GM21528 (cell line): Measurements from ENCODE around the gene FAM216B.
"Not testable (repeated sequence)": the region's sequence is repeated elsewhere in the genome, so short reads cannot be mapped to it uniquely, and the experiment has no call there.

Experiments used
- ATAC-seq: cut with Tn5 transposase; IDR thresholded peaks from one replicate; pipeline ENCODE4 v1.9.1; 2021; ENCODE audit warnings: mild to moderate bottlenecking, moderate library complexity; ENCODE audit not compliant: unreplicated experiment, low FRiP score

Gene FAM216B

DNA sequence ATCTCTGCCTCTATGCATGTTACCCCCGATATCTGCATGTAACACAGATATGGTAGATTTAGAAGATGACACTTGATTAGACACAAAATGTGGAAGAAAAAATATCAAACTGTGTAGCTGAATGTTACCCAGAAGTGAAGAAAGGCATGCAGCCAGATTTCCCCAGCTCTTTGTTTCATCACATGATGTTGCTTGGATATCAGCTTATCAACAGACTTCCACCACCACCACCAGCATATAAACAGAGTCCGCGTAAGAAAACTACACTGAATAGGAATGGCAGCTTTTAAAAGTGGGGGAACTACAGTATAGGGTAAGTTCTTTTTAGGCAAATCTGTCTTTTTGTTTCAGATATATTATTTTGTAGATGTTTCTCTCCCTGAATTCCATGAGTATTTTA lies at the start of gene FAM216B:
Gene FAM216B (plus strand): TSS at position 233 of the 400 bp plus-strand sequence. CDS start 2,484 bp downstream, outside the sequence.
- ATAC-seq: no peak

DNA sequence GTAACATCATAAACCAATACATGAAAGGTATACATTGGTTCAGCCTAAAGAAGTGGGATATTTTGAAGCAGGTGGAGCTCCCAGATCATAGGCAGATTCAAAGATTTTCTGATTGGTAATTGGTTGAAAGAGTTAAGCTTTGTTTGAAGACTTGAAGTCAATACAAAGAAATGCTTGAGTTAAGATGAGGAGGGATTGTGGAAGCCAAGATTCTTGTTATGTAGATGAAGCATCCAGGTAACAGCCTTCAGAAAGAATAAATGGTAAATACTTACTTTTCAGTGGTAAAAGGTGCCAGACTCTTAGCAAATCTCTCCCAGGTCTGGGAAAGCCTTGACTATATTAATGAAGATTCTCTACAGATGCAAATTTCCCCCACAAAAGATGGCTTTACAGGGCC lies 49.3 kb upstream of the FAM216B start:
- no peak for ATAC-seq

DNA sequence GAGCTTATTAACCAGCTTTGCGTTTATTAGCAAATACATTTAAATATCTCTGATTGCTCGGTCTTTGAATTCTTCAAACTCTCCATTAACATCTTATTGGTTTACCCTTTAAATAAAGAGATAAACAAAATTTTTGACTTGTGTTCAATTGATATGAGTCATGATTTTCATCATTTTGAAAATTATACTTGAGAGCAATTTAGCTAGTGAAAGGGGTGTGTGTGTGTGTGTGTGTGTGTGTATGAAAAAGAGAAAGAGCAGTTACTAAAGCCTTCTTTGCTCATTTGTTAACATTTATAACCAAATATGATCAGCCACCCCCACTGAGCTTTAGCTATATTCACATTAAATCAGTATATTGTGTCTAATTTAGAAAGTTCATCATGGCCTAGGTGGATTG lies 48.3 kb upstream of the FAM216B start:
- ATAC-seq: no peak

DNA sequence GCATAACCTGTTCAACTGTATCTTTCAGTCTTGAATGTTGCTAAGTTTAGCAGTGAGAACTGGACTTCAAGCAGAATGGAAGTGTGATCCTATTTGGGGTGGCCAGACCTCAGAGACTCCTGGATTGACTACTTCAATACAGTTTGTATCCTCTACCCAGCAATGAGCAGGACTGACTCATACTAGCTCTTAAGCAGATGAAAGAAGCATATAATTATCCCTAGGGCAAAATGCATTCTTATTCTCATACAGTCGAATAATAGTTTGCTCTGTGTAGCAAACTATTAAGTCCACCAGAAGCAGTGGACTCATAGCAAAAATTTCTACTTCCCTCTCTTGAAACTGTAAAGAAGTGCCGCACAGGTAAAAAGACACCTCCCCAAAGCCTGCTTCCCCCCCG lies 46.4 kb upstream of the FAM216B start:
- no peak for ATAC-seq

DNA sequence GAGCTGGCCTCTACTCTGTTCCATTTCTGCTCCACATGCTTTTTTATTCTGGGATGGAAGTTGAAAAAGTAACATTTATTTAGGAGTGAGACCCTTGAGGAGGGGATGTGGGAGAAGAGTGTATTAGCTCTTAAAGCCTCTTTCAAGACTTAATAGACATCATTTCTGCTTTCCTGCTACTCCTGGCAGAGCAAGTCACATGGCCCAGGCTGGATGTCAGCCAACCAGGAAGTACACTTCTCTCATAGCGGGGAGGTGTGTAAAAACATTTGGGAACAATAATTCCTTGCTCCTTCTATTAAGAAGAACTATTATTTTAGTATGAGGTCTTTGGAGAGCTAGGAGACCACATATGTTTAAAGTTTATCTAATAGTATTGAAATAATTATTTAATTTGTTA lies 40.6 kb upstream of the FAM216B start:
- ATAC-seq: no peak

DNA sequence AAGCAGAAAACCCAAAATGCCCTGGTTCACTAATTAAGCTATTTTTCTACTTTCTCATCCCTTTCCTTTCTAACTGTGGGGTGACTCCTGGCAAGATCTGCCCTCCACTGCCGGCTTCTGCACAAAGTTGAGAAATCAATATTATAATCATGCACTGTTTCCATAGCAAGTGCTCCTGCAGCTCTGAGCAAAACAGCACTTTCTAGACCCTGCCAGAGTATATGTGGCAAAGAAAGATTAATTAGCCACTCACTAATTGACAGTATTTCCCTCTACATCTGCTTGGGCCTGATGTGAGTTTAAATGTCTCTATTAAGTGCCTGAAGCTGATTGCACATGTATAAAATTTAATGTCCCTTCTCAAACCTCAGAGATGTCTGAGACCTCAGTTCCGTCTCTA lies 39.5 kb upstream of the FAM216B start:
- ATAC-seq: no peak

DNA sequence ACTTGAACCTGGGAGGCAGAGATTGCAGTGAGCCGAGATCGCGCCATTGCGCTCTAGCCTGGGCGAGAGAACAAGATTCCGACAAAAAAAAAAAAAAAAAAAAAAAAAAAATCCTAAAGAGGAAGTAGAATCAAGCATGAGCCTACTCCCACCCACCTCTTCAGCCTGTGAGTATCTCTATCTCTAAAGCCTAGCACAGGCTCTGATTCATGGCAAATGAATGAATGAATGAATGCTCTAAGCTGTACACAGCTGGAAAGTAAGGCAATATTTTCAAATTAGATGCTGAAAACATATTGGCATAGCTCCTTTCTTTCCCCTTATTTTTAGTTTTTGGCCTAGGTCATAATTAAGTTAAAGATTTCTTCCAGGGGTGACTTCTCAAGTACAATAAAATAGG lies 35.7 kb upstream of the FAM216B start:
- no peak for ATAC-seq

DNA sequence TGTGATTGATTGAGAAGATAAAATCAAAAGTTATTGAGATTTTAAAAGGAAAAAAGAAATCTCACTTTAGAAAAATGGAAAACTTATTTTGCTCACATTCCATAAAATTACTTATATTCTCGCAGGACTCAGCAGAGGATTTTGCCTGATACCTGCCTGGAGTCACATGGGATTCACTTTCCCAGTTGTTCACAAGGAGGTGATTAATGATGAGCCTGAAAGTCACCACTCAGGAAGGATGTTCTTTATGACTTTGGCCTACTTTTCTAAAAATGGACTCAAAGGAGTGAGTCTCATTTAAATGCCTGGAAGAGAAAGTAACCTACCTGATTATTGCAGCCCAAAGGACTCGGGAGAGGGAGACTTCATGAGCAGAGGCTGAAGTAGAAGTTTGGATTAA lies 34.5 kb upstream of the FAM216B start:
- ATAC-seq: no peak

DNA sequence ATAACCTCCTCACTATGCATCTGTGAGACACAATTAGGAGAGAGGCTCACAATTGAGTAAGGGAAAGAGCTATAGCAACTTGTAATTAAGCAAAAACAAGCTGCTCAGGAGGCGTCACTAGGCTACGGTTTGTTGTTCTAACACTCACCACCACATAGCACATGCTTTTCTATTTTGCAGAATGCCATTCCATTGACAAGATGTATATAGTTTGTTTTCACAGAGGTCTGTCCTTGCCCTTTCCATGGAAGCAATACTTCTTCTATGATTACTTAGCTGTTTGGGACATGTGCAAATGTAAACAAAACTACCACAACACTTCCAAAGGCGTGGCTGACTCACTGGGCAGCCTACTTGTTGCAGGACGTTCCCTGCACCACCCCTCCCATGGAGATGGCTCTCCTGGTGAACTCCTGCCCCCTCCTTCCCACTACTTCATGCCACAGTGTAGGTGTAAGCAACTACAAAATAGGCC lies 33.9 kb upstream of the FAM216B start:
- ATAC-seq: no peak

DNA sequence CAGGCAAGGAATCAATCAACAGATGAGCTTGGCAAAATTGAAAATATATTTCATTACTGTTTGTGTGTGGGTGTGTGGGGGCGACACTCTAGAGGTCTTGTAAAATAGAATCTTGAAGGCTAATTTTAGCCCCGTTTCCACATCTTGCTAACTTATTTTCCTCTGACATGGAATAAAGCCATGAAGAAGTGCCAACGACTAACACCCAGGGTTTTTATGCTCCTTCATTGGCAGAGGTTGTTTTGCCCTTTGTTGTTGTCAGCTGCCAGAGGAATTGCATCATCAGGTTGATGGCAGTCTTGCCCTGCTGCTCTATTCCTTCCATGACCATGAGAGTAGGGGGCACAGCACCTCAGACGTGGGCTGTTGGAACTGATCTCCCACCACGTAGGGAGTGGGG lies 30.6 kb upstream of the FAM216B start:
- no peak for ATAC-seq

DNA sequence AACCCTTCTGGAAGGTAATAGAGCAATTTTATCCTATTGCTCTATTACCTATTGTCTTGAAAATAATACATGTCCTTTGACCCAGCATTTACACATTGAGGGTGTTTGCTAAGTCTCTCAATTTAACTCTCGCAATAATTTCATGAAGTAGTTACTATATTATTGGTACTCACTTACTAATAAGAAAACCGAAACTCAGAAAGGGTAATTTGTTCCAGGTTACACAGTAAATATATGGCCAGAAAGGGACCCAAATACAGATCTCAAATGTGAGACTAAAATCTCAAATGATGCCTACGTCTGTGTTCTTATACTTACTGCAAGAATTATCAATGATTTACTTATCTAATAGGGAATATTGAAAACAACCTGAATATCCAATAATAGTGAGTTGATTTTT lies 29.7 kb upstream of the FAM216B start:
- no peak for ATAC-seq

DNA sequence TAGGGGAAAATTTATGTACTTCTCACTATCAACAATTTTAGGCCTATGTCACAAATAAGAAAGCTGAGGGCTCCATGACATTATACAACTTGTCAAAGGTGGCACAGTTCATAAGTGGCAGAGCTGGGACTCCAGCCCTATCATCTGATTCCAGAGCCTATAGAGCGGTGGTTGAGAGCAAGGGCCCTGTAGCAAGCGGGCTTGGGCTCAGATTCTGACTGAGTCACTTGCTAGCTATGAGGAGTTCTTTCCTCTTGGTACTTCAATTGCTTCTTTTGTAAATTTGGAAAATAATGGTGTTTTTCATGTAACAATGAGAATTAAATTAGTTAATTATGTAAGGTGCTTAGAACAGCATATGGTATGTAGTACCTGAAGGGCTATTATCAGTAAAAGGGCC lies 28.7 kb upstream of the FAM216B start:
- ATAC-seq: no peak

DNA sequence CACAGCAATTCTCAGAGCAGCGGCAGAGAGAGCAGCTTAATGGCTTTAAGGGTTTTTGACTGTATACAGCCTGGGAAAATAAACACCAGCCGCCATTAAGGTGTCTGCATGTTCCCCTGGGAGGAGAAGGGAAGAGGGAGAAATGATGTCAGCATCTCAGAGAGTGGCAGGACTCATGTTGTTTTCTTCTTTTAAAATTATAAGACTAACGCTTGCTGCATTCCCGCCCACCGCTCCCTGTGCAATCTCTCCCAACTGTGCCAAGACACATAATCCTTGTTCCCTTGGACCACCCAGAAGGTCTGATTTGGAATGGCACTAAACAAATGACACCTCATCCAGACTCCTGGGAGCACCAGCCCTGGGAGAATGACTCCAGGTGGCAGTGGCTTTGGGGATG lies 27.7 kb upstream of the FAM216B start:
- ATAC-seq: no peak

DNA sequence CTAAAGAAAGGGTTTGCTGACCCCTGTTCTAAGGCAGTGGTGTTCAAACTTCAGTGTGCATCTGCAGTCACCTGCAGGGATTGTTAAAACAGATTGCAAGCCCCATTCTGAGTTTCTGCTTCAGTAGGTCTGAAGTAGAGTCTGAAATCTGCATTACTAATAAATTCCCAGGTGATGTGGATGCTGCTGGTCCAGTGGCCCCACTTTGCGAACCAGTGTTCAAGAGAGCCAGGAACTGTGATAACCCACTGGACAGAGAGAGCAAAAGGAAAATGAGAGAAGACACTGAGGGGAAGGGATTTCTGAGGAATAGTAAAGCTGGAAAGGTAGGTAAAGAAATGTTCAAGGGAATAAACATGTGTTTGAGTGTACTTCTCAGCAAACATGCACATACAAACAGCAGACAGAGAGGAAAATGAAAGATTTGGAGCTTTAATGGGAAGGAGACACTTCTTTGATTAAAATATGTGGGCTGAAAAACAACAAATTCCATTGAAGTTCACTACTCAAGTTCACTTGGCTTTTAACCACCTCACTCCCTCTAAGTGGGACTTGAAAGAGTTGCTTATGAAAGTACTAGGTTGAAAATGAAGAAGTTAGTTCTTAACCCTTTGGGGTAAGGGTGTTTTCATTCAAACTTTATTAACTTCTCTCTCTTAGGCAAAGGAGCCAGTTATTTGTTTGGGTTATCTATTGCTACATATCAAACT lies 26.4 kb upstream of the FAM216B start:
- no peak for ATAC-seq

DNA sequence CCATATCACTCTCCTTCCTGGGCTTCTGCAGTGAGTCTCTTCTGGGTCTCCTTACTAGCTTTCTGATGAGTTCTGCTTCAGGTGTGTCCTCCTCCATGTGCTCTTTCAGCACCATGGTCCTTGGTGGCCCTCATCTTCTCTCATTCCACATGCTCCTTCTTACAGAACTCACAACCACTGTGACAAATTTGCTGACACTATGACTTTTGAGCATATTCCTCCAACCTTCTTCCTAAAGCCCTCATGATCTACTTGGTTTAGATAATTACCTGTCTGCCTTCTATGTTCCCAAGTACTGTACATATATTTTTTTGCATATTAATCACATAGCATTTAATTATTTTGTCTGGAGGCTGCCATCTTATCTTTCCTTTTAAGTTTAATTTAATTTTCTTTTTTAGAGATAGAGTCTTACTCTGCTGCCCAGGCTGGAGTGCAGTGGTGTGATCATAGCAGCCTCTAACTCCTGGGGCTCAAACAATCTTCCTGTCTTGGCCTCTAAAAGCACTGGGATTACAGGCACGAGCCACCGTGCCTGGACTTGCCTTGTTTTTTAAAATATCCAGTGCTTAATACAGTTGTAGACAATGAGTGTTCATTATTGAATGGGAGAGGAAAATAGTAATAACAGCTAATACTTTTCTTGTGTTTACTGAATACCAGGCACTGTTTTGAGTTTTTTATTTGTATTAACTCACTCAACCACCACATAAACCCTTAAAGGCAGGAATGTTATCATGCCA lies 23.5 kb upstream of the FAM216B start:
- ATAC-seq: no peak

DNA sequence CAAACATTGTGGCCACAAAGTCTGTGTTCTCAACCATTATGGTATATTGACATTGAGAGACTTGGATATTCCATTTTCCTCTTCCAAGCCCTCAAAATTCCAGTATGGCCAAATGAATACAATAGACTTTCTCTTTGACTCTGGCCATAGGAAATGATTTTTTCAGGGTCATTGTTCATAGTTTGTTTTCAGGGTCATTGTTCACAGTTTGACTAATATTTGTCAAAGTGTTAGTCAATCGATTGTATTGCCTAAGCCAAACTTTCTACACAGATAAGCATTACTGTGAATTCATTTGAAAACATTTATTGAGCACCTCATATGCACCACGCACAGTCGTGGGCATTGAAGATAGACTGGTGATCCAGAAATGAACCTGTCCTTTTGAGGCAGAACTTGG lies 22.9 kb upstream of the FAM216B start:
- no peak for ATAC-seq

DNA sequence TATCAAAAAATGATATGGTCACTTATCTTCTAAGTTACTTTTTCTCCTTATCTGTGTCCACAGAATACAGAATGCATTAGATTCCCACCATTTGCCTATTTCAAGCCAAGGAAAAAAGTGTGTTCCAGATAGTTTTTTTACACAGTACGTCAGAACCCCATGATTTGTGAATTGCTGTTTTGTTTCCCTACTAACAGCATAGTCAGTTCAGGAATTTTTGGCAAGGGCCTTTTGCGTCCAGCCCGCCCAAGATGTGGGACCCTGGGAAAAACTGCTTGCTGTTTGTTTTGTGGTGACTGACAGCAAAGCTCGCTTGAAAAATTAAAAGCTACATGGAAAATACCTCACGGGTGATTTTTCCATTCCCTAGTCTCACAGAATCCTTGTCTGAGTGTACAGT lies 20.4 kb upstream of the FAM216B start:
- no peak for ATAC-seq

DNA sequence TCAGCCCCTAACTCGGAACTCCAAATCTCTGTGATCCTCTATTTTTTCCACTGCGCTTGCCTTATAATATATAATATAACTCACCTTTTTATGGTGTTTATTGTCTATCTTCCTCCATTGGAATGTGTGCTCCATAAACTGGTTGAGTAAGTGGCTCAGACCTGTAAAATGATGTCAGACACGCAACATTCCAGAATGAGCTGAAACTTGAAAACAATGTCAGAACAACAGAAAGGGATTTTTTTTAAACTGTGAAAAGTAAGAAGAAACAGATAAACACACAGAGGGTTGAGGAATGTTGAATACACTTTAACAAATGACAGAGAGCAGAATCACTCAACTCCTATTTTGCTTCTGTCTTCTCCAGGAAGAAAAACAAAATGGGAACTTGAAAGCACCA lies 19.1 kb upstream of the FAM216B start:
- no peak for ATAC-seq

DNA sequence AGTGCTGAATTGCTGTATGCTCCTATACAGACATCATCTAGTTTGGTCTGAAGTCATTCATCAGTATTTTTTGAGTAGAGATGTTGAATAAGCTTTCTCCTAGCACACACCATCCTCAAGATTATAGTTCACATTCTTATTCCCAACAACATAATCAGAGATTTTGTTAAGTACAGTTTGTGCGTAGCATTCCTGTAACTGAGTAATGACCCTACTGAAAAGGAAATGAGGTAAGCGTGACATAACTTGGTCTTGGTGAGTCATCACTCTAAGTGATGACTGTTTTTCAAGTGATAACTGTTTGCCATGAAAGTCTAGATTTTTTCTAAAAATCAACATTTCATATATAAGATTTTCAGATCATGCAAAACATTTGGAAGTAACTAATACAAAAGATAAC lies 18.5 kb upstream of the FAM216B start:
- no peak for ATAC-seq

DNA sequence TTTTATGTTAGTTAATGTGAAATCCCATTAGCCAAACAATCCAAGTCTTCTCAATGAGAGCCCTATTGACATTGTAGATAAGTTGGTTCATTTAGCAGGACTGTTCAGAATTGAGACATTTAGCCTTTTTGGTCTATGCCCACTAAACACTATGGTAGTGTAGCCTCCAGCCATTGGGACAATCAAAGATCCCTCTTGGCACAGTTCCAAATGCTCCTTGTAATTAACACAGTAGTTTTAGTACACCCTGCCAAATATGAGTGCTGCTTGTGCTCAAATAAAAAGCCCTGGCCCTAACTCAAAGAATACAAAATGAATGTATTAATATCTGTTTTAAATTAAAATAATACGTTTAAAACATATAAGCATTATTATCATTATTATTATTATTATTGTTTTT lies 15.4 kb upstream of the FAM216B start:
- ATAC-seq: no peak

DNA sequence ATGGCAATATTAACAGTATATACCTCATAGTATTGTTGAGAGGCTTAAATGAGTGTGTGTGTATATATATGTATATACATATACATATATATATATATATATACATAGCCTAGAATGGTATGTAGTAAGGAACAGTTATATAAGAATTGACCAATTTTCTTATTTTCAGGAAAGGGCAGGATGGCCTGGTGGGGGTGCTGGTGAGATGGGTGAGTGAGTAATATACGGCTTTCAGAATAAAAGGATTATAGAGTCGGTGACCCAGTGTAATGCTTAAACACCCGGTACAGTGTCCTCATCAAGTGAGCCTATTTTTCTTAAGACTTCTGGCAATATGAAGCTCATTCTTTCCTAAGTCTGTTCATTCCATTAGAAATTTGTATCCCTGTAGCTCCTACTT lies 11.7 kb upstream of the FAM216B start:
- ATAC-seq: no peak

DNA sequence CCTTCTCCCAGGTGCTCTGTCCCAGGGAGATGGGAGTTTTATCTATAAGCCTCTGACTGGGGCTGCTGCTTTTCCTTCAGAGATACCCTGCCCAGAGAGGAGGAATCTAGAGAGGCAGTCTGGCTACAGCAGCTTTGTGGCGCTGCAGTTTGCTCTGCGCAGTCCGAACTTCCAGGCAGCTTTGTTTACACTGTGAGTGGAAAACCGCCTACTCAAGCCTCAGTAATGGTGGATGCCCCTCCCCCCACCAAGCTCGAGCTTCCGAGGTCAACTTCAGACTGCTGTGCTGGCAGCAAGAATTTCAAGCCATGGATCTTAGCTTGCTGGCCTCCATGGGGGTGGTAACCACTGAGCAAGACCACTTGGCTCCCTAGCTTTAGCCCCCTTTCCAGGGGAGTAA lies 4.8 kb upstream of the FAM216B start:
- not testable (repeated sequence) for ATAC-seq
